HG03103 (cell line): ENCODE results near the gene STRN4.

Experiments used
- ATAC-seq: cut with Tn5 transposase; IDR thresholded peaks from one replicate; pipeline ENCODE4 v1.9.1; 2021; ENCODE audit warnings: low read depth; ENCODE audit not compliant: unreplicated experiment

The STRN4 gene

DNA sequence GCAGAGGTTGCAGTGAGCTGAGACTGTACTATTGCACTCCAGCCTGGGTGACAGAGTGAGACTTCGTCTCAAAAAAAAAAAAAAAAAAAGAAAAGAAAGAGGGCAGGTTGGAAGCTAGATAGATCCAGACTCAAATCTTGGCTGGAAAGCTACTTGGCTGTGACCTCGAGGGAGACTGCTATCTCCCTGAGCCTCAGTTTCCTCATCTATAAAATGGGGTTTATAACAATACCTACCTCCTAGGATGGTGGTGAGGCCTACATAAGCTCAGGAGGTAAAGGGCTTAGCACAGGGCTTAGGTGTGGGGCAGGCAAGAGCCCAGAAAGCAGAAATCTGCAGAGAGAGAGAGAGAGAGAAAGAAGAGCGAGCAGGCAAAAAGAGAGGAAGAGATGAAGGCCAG, 61.1 kb downstream of the STRN4 start:
- ATAC-seq = no peak

DNA sequence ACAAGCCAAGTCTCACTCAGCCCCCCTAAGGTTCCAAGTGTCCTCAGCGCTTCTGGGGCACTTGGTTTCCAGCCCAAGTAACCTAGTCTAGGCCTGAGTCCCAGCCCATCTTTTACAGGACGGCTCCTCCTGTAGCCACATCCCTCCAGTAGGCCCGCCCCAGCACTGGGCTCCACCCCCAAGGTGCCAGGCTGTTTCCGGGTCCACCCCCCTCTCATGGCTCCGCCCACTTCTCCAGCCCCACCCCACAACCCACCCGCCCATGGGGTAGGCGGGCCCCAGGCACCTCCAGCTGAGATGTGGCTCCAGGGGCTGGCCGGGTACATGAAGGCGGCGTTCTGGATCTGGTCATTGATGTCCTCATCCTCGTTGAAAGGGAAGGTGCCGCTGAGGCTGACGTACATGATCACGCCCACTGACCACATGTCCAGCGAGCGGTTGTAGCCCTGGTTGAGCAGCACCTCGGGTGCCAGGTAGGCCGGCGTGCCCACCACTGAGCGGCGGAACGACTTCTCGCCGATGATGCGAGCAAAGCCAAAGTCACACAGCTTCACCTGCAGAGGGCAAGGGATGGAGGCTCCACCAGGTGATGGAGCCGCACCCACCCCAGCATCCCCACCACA, 68.0 kb downstream of the STRN4 start:
- ATAC-seq = no peak

DNA sequence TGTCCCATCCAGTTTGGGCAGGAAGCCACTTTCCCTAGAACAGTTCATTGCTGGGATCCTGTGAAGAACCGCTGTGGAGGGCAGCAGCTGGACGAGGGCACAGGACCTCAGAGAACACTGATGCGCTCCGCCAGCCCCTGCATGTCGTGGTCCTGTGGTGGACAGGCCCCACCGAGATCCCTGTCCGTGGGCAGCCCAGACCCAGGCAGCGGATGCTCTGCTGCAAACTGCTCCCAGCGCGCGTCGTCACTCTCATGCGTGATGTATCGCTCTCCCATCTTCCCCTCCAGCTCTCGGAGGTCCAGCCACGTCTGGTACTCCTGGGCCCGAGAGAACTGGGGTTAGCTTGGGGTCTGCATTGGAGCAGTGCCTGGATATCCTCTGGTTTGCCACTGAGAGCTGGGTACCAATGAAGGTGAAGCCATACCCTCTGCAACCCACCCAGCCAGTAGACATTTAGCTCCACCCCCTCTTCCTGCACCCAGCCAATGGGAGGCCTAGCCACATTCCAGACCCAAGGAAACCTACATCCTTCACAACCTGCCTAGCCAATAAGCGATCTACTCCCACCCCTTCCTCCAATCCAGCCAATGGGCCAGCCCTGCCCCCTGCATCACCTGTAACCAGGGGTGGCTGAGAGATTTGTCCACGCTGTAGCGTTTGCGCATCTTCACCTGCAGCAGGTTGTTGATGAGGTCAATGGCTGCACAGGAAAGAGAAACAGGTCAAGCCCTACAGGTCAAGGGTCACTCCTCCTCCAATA, 71.7 kb downstream of the STRN4 start:
- no peak for ATAC-seq

DNA sequence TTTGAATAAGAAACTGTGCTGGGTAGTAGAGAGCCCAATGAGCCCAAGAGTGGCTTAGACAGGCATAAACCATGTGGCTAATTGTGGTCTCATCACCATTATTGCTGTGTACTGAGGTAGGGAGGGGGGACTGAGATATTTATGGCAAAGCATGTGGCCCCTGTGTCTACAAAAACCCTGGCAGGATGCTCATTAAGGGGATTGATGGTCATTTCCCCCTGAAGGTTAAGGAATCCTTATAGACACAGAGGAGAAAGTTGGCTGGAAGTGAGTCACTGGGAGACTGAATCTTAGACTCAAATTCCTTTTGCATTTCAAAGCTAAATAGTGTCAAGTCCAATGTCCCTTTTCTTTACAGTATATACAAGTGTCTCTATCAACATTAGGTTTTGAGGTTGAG, 75.4 kb downstream of the STRN4 start:
- no peak for ATAC-seq
